Body of pancreas (tissue), 4 donors: Measurements from ENCODE around the gene FGR. TPM values are rescaled to one million over a fixed set of nuclear protein-coding genes. Genes with fewer than 3 reads are reported as not detected.

Experiments used
- ATAC-seq: fragments of 150-250 bp; one replicate; pipeline ENCODE4 v1.9.1; 2016
- DNase-seq, 4 donors: peaks; one replicate each; pipeline ENCODE4 v3.0.0-alpha.2; 2019
- H3K27ac ChIP-seq, 4 donors: fragments of 200-600 bp; sonication (generic); 1 replicate in 3 of 4; 2 replicates in 1 of 4; pipeline versions ENCODE4 v1.5.1 to v1.6.1; 2016 to 2019; ENCODE audit warnings: mild to moderate bottlenecking in 1 of 4, mixed read lengths in 1 of 4, moderate library complexity in 1 of 4
- H3K27me3 ChIP-seq, 2 donors: fragments of 200-600 bp; sonication (generic); one replicate each; pipeline ENCODE4 v1.6.0; 2016; ENCODE audit warnings: mild to moderate bottlenecking in 1 of 2
- H3K36me3 ChIP-seq, 2 donors: fragments of 200-600 bp; sonication (generic); replicated peaks in 1 of 2; 2 replicates each; pipeline ENCODE4 v1.5.1; 2016; ENCODE audit warnings: low read depth in 2 of 2; ENCODE audit not compliant: insufficient read depth in 1 of 2
- H3K4me1 ChIP-seq: fragments of 200-600 bp; sonication (generic); one replicate; pipeline ENCODE4 v1.6.0; 2016
- H3K4me3 ChIP-seq, 2 donors: fragments of 200-600 bp; sonication (generic); 1 replicate in 1 of 2; 2 replicates in 1 of 2; pipeline ENCODE4 v1.5.1; 2016 to 2019
- H3K9me3 ChIP-seq, 3 donors: fragments of 200-600 bp; sonication (generic); 1 replicate in 2 of 3; 2 replicates in 1 of 3; pipeline ENCODE4 v1.5.1; 2016
- POLR2A ChIP-seq, 3 donors: fragments of 450-650 bp; IDR thresholded peaks; one replicate each; pipeline ENCODE4 v1.6.1; 2016; ENCODE audit warnings: antibody characterized with exemption in 3 of 3, mild to moderate bottlenecking in 2 of 3
- WGBS, 2 donors: methylation state at CpG; one replicate each; pipeline ENCODE4 v1.1.5; 2017; 5-methylcytosine and 5-hydroxymethylcytosine counted together
- intact Hi-C: fragments of 100-400 bp; cut with DNase I; formaldehyde crosslinking; loops from one replicate; pipeline ENCODE4 v1.15.1; 2023
- total RNA-seq, 2 donors: library from RNA; depleted of rRNA; stranded (reverse); fragments of >200 nt; gene quantifications; one replicate each; pipeline ENCODE4 v1.1.0, GENCODE V29; 2016
- TF ChIP-seq, protein P1 (sequence below), 7 experiments: fragments of 450-650 bp in 4 of 7; fragments of 200-600 bp in 3 of 7; sonication (generic) in 3 of 7; IDR thresholded peaks; one replicate each; pipeline ENCODE4 v1.5.1; 2016 to 2019; ENCODE audit warnings: antibody characterized with exemption in 7 of 7

The FGR gene
- total RNA-seq, 2 donors from 2014 or later, result 3.0 to 5.4 TPM

DNA sequence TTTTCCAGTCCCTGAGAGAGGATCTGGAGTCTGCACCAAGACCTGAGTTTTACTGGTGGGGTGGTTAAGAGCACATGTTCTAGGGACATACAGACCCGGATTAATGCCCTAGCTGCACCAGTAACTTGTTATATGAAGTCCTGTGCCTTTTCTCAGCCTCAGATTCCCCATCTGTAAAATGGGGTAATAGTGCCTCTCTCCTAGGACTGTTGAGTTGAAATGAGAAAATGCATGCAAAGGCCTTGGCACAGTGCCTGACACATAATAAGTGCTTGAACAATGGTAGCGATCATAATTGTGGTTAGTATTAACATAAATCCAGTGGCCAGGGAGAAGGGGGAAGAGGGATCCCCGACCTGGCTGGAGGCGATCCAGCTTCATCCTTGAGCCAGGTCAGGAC is 43.4 kb downstream of the FGR start:
- TF ChIP-seq, protein P1, sequence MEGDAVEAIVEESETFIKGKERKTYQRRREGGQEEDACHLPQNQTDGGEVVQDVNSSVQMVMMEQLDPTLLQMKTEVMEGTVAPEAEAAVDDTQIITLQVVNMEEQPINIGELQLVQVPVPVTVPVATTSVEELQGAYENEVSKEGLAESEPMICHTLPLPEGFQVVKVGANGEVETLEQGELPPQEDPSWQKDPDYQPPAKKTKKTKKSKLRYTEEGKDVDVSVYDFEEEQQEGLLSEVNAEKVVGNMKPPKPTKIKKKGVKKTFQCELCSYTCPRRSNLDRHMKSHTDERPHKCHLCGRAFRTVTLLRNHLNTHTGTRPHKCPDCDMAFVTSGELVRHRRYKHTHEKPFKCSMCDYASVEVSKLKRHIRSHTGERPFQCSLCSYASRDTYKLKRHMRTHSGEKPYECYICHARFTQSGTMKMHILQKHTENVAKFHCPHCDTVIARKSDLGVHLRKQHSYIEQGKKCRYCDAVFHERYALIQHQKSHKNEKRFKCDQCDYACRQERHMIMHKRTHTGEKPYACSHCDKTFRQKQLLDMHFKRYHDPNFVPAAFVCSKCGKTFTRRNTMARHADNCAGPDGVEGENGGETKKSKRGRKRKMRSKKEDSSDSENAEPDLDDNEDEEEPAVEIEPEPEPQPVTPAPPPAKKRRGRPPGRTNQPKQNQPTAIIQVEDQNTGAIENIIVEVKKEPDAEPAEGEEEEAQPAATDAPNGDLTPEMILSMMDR (IDR thresholded peaks at IDR 0.05), result no peak
- TF ChIP-seq POLR2A (IDR thresholded peaks at IDR 0.05), result no peak
- intact Hi-C loops, result no loop called here
- DNase-seq (no peak), ATAC-seq (no peak)
- Histone ChIP-seq H3K27ac (no peak overlapping the region), H3K9me3 (no peaks in the 10 kb centered on the region), H3K27me3 (no peaks in the 10 kb centered on the region), H3K4me3 (no peak overlapping the region), H3K36me3 (no peaks in the 10 kb centered on the region), H3K4me1 (peaks cover 26% of the 10 kb centered on the region)
- 66 to 73% methylated on average over 4 of the region's 4 CpGs for WGBS, 2 donors

DNA sequence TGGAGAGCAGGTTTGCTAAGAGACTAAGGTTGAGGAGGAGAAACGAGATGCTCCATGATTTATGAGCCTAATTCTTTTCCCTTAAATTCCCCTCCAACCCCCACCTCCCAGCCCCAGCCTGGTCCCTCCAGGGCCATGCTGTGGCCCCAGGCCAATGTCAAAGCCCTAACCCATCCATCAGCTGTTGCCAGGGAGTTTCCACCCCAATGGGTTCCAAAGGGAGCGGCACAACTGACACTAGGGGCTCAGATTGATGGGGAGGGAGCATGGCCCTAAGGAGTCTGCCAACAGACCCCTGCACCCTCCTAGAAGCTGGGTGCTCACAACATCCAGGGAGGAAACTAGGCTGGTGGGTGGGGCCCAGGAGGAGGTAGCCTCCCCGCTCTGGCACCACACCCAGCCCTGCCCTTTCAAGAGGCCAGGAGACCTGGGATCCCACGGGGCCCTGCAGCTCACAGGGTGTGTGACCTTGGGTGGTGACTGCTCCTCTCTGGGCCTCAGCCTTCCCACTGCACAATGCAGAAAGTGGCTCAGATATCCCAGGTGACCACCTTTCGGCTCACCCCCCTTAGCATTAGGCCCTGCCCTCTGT is 44.0 kb downstream of the FGR start:
- intact Hi-C loops, result no loop called here
- DNase-seq (no peak), ATAC-seq (no peak)
- Histone ChIP-seq H3K4me1 (peaks cover 26% of the 10 kb centered on the region), H3K27ac (peak overlapping the region in 1 of 4 donors; percentile 11), H3K9me3 (no peaks in the 10 kb centered on the region), H3K27me3 (no peaks in the 10 kb centered on the region), H3K36me3 (no peaks in the 10 kb centered on the region), H3K4me3 (no peak overlapping the region)
- TF ChIP-seq, protein P1 (IDR thresholded peaks at IDR 0.05), result no peak
- no peak for TF ChIP-seq POLR2A (IDR thresholded peaks at IDR 0.05)
- 63 to 80% methylated on average over 4 to 5 of the region's 5 CpGs for WGBS, 2 donors

DNA sequence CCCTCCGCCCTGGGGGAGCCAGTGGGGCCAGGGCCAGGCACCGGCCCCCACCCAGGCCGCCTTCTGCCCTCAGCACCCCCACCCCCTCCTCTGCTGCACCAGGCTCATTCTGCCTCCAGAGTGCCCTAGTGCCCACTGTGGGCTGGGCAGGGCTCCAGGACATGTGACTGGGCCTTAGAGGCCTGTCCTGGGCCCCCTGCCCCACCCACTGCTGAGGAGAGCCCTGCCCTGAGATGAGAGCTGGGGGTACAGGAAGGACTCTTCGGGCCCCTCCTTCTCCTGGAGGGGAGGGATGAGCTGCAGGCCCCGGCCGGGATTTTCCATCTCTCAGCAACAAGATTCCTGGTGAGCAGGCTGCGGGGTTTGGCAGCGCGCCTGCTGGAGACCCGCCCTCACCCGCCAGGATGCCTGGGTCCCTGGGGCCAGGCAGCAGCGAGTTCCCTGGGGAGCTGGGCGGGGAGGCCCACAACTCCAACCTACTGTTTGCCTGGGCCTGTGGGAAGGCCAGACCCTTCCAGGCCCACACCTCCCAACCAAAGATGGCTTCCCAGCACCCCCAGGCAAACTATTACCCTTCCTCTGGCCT is 45.1 kb downstream of the FGR start:
- no peak for TF ChIP-seq POLR2A (IDR thresholded peaks at IDR 0.05)
- TF ChIP-seq, protein P1 (IDR thresholded peaks at IDR 0.05), result no peak
- intact Hi-C loops, result no loop called here
- Histone ChIP-seq H3K4me3 (no peak overlapping the region), H3K4me1 (peaks cover 26% of the 10 kb centered on the region), H3K27me3 (no peaks in the 10 kb centered on the region), H3K27ac (no peak overlapping the region), H3K9me3 (no peaks in the 10 kb centered on the region), H3K36me3 (no peaks in the 10 kb centered on the region)
- no peak for DNase-seq
- WGBS, 2 donors, result 49 to 80% methylated on average over 1 to 13 of the region's 13 CpGs
- ATAC-seq, result no peak

DNA sequence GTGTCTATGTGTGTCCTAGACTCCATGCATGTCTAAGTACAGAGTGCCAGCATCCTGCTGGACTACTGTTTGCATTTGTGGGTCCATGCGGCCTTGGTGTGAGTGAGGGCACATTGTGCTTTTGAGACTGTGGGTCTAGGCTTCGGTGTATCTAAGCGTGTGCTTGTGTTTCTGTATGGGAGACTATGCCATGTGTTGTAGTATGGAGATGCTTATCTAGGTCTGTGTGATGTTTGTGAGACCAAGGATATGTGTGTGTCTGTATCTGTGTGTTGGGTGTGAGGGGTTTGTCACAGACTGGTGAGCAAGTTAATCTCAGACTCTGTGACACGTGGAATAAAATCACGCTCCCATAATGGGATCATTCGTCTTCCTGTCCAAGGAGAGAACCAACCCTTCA is 45.5 kb downstream of the FGR start:
- Histone ChIP-seq H3K4me1 (peaks cover 26% of the 10 kb centered on the region), H3K9me3 (no peaks in the 10 kb centered on the region), H3K4me3 (no peak overlapping the region), H3K27me3 (no peaks in the 10 kb centered on the region), H3K27ac (no peak overlapping the region), H3K36me3 (no peaks in the 10 kb centered on the region)
- ATAC-seq (no peak), DNase-seq (no peak)
- TF ChIP-seq, protein P1 (IDR thresholded peaks at IDR 0.05), result no peak
- TF ChIP-seq POLR2A (IDR thresholded peaks at IDR 0.05), result no peak
- intact Hi-C loops, result no loop called here
- 72 to 76% methylated on average over 6 of the region's 6 CpGs for WGBS, 2 donors
